ENCODE measurements around the gene WBP2.

DNA sequence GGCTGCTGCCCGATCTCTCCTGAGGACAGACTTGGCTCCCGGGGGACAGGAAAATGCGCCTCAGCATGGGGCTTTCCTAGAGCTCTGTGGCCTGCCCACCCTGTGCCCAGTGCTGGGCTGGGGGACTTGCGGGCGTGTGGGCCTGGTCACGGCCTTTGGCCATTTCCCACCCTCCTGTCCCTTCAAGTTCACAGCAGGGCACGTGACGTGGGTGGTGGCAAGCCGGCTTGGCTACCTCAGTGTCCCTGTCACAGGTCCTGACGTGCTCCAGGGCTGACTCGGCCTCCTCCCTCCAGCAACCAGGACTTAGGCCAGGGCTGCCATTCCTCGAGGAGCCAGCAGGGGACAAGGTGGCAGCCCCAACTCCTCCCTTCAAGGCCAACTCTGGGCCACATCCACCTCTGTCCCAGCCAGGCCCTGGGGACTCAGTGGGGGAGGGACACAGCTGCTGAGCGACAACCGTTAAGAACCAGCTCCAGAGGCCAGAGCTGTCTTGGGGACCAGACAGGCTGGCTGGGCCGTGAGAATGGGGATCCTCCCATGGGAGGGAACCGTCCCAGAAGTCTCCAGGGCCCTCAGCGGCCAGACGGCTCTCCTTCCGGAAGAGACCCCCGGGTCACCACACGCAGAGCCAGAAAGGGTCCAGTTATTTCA is 9.9 kb downstream of the WBP2 start:
- TF ChIP-seq POLR2AphosphoS5 (IDR thresholded peaks at IDR 0.05; ENCODE audit: low read depth, low read length), result no peak
- no peak for TF ChIP-seq TAF1 (IDR thresholded peaks at IDR 0.05; ENCODE audit: borderline replicate concordance, insufficient read depth, low read length)
- TF ChIP-seq, protein P1, sequence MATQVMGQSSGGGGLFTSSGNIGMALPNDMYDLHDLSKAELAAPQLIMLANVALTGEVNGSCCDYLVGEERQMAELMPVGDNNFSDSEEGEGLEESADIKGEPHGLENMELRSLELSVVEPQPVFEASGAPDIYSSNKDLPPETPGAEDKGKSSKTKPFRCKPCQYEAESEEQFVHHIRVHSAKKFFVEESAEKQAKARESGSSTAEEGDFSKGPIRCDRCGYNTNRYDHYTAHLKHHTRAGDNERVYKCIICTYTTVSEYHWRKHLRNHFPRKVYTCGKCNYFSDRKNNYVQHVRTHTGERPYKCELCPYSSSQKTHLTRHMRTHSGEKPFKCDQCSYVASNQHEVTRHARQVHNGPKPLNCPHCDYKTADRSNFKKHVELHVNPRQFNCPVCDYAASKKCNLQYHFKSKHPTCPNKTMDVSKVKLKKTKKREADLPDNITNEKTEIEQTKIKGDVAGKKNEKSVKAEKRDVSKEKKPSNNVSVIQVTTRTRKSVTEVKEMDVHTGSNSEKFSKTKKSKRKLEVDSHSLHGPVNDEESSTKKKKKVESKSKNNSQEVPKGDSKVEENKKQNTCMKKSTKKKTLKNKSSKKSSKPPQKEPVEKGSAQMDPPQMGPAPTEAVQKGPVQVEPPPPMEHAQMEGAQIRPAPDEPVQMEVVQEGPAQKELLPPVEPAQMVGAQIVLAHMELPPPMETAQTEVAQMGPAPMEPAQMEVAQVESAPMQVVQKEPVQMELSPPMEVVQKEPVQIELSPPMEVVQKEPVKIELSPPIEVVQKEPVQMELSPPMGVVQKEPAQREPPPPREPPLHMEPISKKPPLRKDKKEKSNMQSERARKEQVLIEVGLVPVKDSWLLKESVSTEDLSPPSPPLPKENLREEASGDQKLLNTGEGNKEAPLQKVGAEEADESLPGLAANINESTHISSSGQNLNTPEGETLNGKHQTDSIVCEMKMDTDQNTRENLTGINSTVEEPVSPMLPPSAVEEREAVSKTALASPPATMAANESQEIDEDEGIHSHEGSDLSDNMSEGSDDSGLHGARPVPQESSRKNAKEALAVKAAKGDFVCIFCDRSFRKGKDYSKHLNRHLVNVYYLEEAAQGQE (IDR thresholded peaks at IDR 0.05; ENCODE audit: insufficient read depth in 1 of 2, low read depth in 2 of 2, low read length in 2 of 2), result no peak
- TF ChIP-seq SIN3A (IDR thresholded peaks at IDR 0.05; ENCODE audit: borderline replicate concordance, insufficient read depth, low read length), result no peak
- TF ChIP-seq FOXP2 (optimal IDR thresholded peaks at IDR 0.05; ENCODE audit: borderline replicate concordance, extremely low read depth, extremely low read length, insufficient read depth), result peak; percentile 23
